ENCODE data around the gene UBE2D3. TPM values are rescaled to one million over a fixed set of nuclear protein-coding genes. Genes with fewer than 3 reads are reported as not detected.

The UBE2D3 gene
- total RNA-seq, 1 donor from 2014 or later = 379 TPM

GRCh38 chr4:102789317-102789717 lies 38.0 kb downstream of the UBE2D3 start:
- H3K36me3 ChIP-seq = peaks cover 4 to 28% of the 10 kb centered on the region in 2 donors
- H3K4me1 ChIP-seq = no peaks in the 10 kb centered on the region
- intact Hi-C loops (cut with DNase I) = no loop called here
- H3K27me3 ChIP-seq = no peaks in the 10 kb centered on the region
- no peaks in the 10 kb centered on the region for H3K9me3 ChIP-seq
- H3K27ac ChIP-seq = no peak overlapping the region
- H3K4me3 ChIP-seq = no peak overlapping the region
- TF ChIP-seq CTCF (IDR thresholded peaks at IDR 0.05) = no peak
- no peak for DNase-seq (ENCODE audit: low spot score in 2 of 2)

GRCh38 chr4:102787944-102788343 lies 39.4 kb downstream of the UBE2D3 start:
- H3K4me3 ChIP-seq = no peak overlapping the region
- TF ChIP-seq CTCF (IDR thresholded peaks at IDR 0.05) = no peak
- no peaks in the 10 kb centered on the region for H3K27me3 ChIP-seq
- no peaks in the 10 kb centered on the region for H3K9me3 ChIP-seq
- no peak overlapping the region for H3K27ac ChIP-seq
- peaks cover 0 to 17% of the 10 kb centered on the region in 2 donors for H3K36me3 ChIP-seq
- no peaks in the 10 kb centered on the region for H3K4me1 ChIP-seq
- no peak for DNase-seq (ENCODE audit: low spot score in 2 of 2)
- intact Hi-C loops (cut with DNase I) = no loop called here

- no peak for TF ChIP-seq CTCF (IDR thresholded peaks at IDR 0.05)
Observed at GRCh38 chr4:102787096-102787881, 40.1 kb downstream of the UBE2D3 start.

GRCh38 chr4:102786279-102786678 lies 41.1 kb downstream of the UBE2D3 start:
- intact Hi-C loops (cut with DNase I) = no loop called here
- Histone ChIP-seq H3K4me3 (no peak overlapping the region), H3K9me3 (no peaks in the 10 kb centered on the region), H3K27me3 (no peaks in the 10 kb centered on the region), H3K4me1 (no peaks in the 10 kb centered on the region), H3K27ac (no peak overlapping the region), H3K36me3 (peaks cover 0 to 7% of the 10 kb centered on the region in 2 donors)
- no peak for DNase-seq (ENCODE audit: low spot score in 2 of 2)
- TF ChIP-seq CTCF (IDR thresholded peaks at IDR 0.05) = no peak

More at GRCh38 chr4:102787096-102787881, 40.1 kb downstream of the UBE2D3 start:
- H3K36me3 ChIP-seq = peaks cover 0 to 13% of the 10 kb centered on the region in 2 donors
- H3K4me1 ChIP-seq = no peaks in the 10 kb centered on the region
- no peaks in the 10 kb centered on the region for H3K27me3 ChIP-seq
- no peak for DNase-seq (ENCODE audit: low spot score in 2 of 2)
- no peak overlapping the region for H3K4me3 ChIP-seq
- H3K27ac ChIP-seq = no peak overlapping the region
- intact Hi-C loops (cut with DNase I) = no loop called here
- no peaks in the 10 kb centered on the region for H3K9me3 ChIP-seq

GRCh38 chr4:102783006-102783405 lies 44.3 kb downstream of the UBE2D3 start:
- Histone ChIP-seq H3K9me3 (no peaks in the 10 kb centered on the region), H3K27ac (no peak overlapping the region), H3K4me1 (no peaks in the 10 kb centered on the region), H3K36me3 (no peaks in the 10 kb centered on the region), H3K4me3 (no peak overlapping the region), H3K27me3 (no peaks in the 10 kb centered on the region)
- DNase-seq (ENCODE audit: low spot score in 2 of 2) = no peak
- TF ChIP-seq CTCF (IDR thresholded peaks at IDR 0.05) = no peak
- intact Hi-C loops (cut with DNase I) = no loop called here

Measured in ascending aorta (tissue), 2 donors.